ENCODE data around the gene CRADD.

DNA sequence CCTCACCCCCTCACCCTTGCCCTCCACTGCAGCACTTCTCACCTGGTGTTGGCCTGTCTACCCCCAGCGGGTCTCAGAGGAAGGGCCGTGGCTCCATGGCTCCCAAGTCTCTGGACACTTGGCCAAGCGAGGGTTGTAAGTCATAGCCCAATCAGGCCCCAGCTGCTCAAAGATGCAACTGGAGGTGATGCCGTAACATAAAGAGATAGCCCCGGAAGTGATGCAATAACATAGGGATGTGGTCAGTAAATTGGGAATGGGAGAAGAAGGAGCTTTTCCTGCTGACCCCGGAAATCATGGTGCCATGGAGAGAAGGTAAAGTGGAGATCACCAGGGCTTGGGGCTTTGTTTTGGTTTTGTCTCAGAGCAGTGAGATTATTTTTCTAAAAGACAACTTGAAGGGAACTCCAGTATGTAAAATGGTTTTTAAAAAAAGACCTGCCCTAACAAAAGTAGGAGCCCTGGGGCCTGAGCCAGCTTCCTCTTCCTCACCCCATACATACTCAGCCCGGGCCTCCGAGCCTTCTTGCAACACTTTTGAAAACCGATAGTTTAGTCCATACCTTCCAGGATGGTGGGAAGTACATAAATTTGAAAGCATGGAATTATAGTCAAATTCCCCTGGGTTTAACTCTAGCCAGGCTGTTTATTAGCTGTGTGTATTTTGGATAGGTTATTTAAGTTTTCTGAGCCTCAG is 212.5 kb downstream of the CRADD start:
- TF ChIP-seq POLR2A (IDR thresholded peaks at IDR 0.05; ENCODE audit: low read depth, low read length) (no peak), POLR2AphosphoS5 (IDR thresholded peaks at IDR 0.05; ENCODE audit: low read depth, low read length) (no peak)

All from GM12892 (cell line).